Measurements from ENCODE around the gene SUN3. TPM values are rescaled to one million over a fixed set of nuclear protein-coding genes. Genes with fewer than 3 reads are reported as not detected.
A peak's percentile ranks its signal among the peaks of the same experiment; 100 is the strongest.

The SUN3 gene
- polyA plus RNA-seq, 2 of the 4 experiments (the other 2 are of a cell fraction): not detected

- ChIA-PET POLR2A (no interaction called here), CTCF (interaction anchor here (0.6 to 2.7 kb wide), 6 partner anchors 8 to 156 kb away, joined by 3 to 14 read pairs (median 6); no protein-coding TSS in a partner anchor)
- 0 out of 3 replicates have a peak, but pooled peaks cover 5% of the 10 kb centered on the region for H3K9me3 ChIP-seq
- no peak overlapping the region for H3K27ac ChIP-seq
- no peak overlapping the region for H3K4me3 ChIP-seq
- TF ChIP-seq CHD2 (IDR thresholded peaks at IDR 0.05; ENCODE audit: low read length, partially characterized antibody): no peak
- TF ChIP-seq CEBPB (IDR thresholded peaks at IDR 0.05): 0 out of 4 replicates have a peak, but pooled peaks of 1 of the 2 experiments have one; percentile 22
- TF ChIP-seq EP300 (IDR thresholded peaks at IDR 0.05): no peak
- no peak overlapping the region for H3K4me2 ChIP-seq
- WGBS (ENCODE audit: missing lambda C conversion rate): 93% methylated on average over 12 of the region's 12 CpGs
- peaks cover 4% of the 10 kb centered on the region; the same call in 2 of the 3 replicates for H3K4me1 ChIP-seq
- FAIRE-seq (no peak), DNase-seq (ENCODE audit: low read depth in 1 of 2, low spot score in 1 of 2) (no peak), ATAC-seq (no peak)
Observed at GRCh38 chr7:47999413-47999812, 29.5 kb downstream of the SUN3 start.

GRCh38 chr7:47992446-47992845 is 36.5 kb downstream of the SUN3 start:
- no peak for ATAC-seq
- Histone ChIP-seq H3K4me2 (no peak overlapping the region), H3K4me1 (no peaks in the 10 kb centered on the region), H3K4me3 (no peak overlapping the region), H3K9me3 (no peaks in the 10 kb centered on the region), H3K27ac (no peak overlapping the region)
- ChIA-PET CTCF (interaction anchor here (0.6 to 8.0 kb wide), 19 partner anchors 8 to 726 kb away, joined by 4 to 173 read pairs (median 6); partner anchors contain the start of genes C7orf57 and HUS1), POLR2A (interaction anchor here (1.2 kb wide), 1 partner anchor 96 kb away, joined by 7 read pairs; no protein-coding TSS in a partner anchor)
- WGBS (ENCODE audit: missing lambda C conversion rate): 82% methylated on average over 3 of the region's 3 CpGs
- TF ChIP-seq ZSCAN20 (CRISPR knock-in tag; IDR thresholded peaks at IDR 0.05) (no peak), MAX (IDR thresholded peaks at IDR 0.05) (no peak), FOXS1 (CRISPR knock-in tag; IDR thresholded peaks at IDR 0.05) (no peak), ZFP36 (IDR thresholded peaks at IDR 0.05; ENCODE audit: borderline replicate concordance, partially characterized antibody) (no peak), USF2 (IDR thresholded peaks at IDR 0.05) (no peak), BHLHE40 (IDR thresholded peaks at IDR 0.05; ENCODE audit: low read depth, low read length) (no peak), FOSL2 (IDR thresholded peaks at IDR 0.05) (no peak), FOSL2 (CRISPR knock-in tag; IDR thresholded peaks at IDR 0.05) (no peak), ATOH8 (CRISPR knock-in tag; IDR thresholded peaks at IDR 0.05; ENCODE audit: low read depth) (no peak), JUN (IDR thresholded peaks at IDR 0.05) (no peak)
- no peak for DNase-seq (ENCODE audit: low read depth in 1 of 2, low spot score in 1 of 2)
- no peak for FAIRE-seq

- FAIRE-seq: no peak
- ChIA-PET POLR2A (interaction anchor here (0.5 to 1.2 kb wide), 2 partner anchors 97 to 99 kb away, joined by 5 to 7 read pairs; no protein-coding TSS in a partner anchor), CTCF (interaction anchor here (0.6 to 8.0 kb wide), 32 partner anchors 8 to 725 kb away, joined by 3 to 173 read pairs (median 5); partner anchors contain the start of genes C7orf57 and HUS1)
- 60% methylated on average over 26 of the region's 26 CpGs for WGBS (ENCODE audit: missing lambda C conversion rate)
- Histone ChIP-seq H3K9me3 (no peaks in the 10 kb centered on the region), H3K4me2 (peak overlapping the region; percentile 18; the same call in 1 of the 3 replicates), H3K4me1 (no peaks in the 10 kb centered on the region), H3K4me3 (no peak overlapping the region), H3K27ac (no peak overlapping the region)
- ATAC-seq: peak; percentile 95 to 100
- TF ChIP-seq SMC3 (IDR thresholded peaks at IDR 0.05) (peak; percentile 90), RAD21 (conservative IDR thresholded peaks at IDR 0.05 in 1 of 2, IDR thresholded peaks at IDR 0.05 in 1 of 2) (peak; percentile 82 to 91), CTCF (IDR thresholded peaks at IDR 0.05) (peak; percentile 55), CHD4 (IDR thresholded peaks at IDR 0.05; ENCODE audit: borderline replicate concordance) (no peak), MAX (IDR thresholded peaks at IDR 0.05) (no peak), CBX8 (IDR thresholded peaks at IDR 0.05) (no peak)
- DNase-seq (ENCODE audit: low read depth in 1 of 2, low spot score in 1 of 2): peak; percentile 52 to 74
Observed at GRCh38 chr7:47991741-47992311, 37.1 kb downstream of the SUN3 start.

Measured in A549 (cell line).